ENCODE measurements around the gene IMPA2. TPM values are rescaled to one million over a fixed set of nuclear protein-coding genes. Genes with fewer than 3 reads are reported as not detected.
"Not testable (repeated sequence)": the region's sequence is repeated elsewhere in the genome, so short reads cannot be mapped to it uniquely, and the experiment has no call there.

Gene IMPA2
- total RNA-seq, 1 experiment from 2014 or later, result 35.8 TPM

- Histone ChIP-seq H3K4me1 (peaks cover 17% of the 10 kb centered on the region), H3K27ac (peak overlapping the region; percentile 99), H3K36me3 (no peaks in the 10 kb centered on the region), H3K4me3 (peak overlapping the region; percentile 17; the same call in 1 of the 2 replicates), H3K9me3 (replicated peaks) (0 out of 2 replicates have a peak, but pooled peaks cover 2% of the 10 kb centered on the region), H3K27me3 (no peaks in the 10 kb centered on the region)
- peak; percentile 89 to 94 for DNase-seq
Measured at GRCh38 chr18:11955239-11956029, 25.9 kb upstream of the IMPA2 start.

GRCh38 chr18:11956371-11957308 is 24.7 kb upstream of the IMPA2 start:
- H3K27me3 ChIP-seq, result no peaks in the 10 kb centered on the region
- DNase-seq, result no peak
- no peak overlapping the region for H3K27ac ChIP-seq

GRCh38 chr18:11957636-11958035 is 23.7 kb upstream of the IMPA2 start:
- Histone ChIP-seq H3K4me1 (peaks cover 12% of the 10 kb centered on the region), H3K36me3 (no peaks in the 10 kb centered on the region), H3K27me3 (no peaks in the 10 kb centered on the region), H3K9me3 (replicated peaks) (0 out of 2 replicates have a peak, but pooled peaks cover 2% of the 10 kb centered on the region), H3K27ac (no peak overlapping the region), H3K4me3 (no peak overlapping the region)
- DNase-seq, result no peak

More at GRCh38 chr18:11956371-11957308, 24.7 kb upstream of the IMPA2 start:
- Histone ChIP-seq H3K9me3 (replicated peaks) (0 out of 2 replicates have a peak, but pooled peaks cover 2% of the 10 kb centered on the region), H3K4me1 (peaks cover 16% of the 10 kb centered on the region), H3K4me3 (no peak overlapping the region), H3K36me3 (no peaks in the 10 kb centered on the region)

DNA sequence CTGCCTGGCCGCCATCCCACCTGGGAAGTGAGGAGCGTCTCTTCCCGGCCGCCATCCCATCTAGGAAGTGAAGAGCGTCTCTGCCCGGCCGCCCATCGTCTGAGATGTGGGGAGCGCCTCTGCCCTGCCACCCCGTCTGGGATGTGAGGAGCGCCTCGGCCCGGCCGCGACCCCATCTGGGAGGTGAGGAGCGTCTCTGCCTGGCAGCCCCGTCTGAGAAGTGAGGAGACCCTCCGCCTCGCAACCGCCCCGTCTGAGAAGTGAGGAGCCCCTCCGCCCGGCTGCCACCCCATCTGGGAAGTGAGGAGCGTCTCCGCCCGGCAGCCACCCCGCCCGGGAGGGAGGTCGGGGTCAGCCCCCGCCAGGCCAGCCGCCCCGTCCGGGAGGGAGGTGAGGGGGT is 21.7 kb upstream of the IMPA2 start:
- H3K4me1 ChIP-seq; H3K27me3 ChIP-seq; H3K36me3 ChIP-seq; H3K9me3 ChIP-seq (replicated peaks); DNase-seq; H3K27ac ChIP-seq; H3K4me3 ChIP-seq: not testable (repeated sequence)

GRCh38 chr18:11960743-11961380 is 20.4 kb upstream of the IMPA2 start:
- no peak for DNase-seq
- 0 out of 2 replicates have a peak, but pooled peaks cover 2% of the 10 kb centered on the region for H3K9me3 ChIP-seq (replicated peaks)
- H3K27me3 ChIP-seq, result no peaks in the 10 kb centered on the region
- no peak overlapping the region for H3K27ac ChIP-seq
- H3K4me3 ChIP-seq, result no peak overlapping the region
- no peaks in the 10 kb centered on the region for H3K36me3 ChIP-seq
- H3K4me1 ChIP-seq, result 0 out of 2 replicates have a peak, but pooled peaks cover 2% of the 10 kb centered on the region

- H3K27me3 ChIP-seq, result no peaks in the 10 kb centered on the region
- H3K9me3 ChIP-seq (replicated peaks), result no peaks in the 10 kb centered on the region
- peak in 1 of 2 experiments; percentile 29 for DNase-seq
- H3K27ac ChIP-seq, result no peak overlapping the region
- no peaks in the 10 kb centered on the region for H3K4me1 ChIP-seq
- H3K36me3 ChIP-seq, result no peaks in the 10 kb centered on the region
- no peak overlapping the region for H3K4me3 ChIP-seq
Measured at GRCh38 chr18:11962597-11962996, 18.7 kb upstream of the IMPA2 start.

GRCh38 chr18:11963991-11964484 is 17.3 kb upstream of the IMPA2 start:
- no peaks in the 10 kb centered on the region for H3K27me3 ChIP-seq
- DNase-seq, result no peak

GRCh38 chr18:11969904-11970835 is 11.1 kb upstream of the IMPA2 start:
- Histone ChIP-seq H3K4me1 (no peaks in the 10 kb centered on the region), H3K27me3 (no peaks in the 10 kb centered on the region), H3K9me3 (replicated peaks) (no peaks in the 10 kb centered on the region), H3K27ac (no peak overlapping the region), H3K36me3 (no peaks in the 10 kb centered on the region), H3K4me3 (no peak overlapping the region)
- no peak for DNase-seq

More at GRCh38 chr18:11963991-11964484, 17.3 kb upstream of the IMPA2 start:
- H3K36me3 ChIP-seq, result no peaks in the 10 kb centered on the region
- no peaks in the 10 kb centered on the region for H3K4me1 ChIP-seq
- H3K27ac ChIP-seq, result no peak overlapping the region
- H3K9me3 ChIP-seq (replicated peaks), result no peaks in the 10 kb centered on the region
- H3K4me3 ChIP-seq, result no peak overlapping the region

GRCh38 chr18:11970836-11971226 is 10.5 kb upstream of the IMPA2 start:
- H3K27me3 ChIP-seq; H3K36me3 ChIP-seq; DNase-seq; H3K9me3 ChIP-seq (replicated peaks); H3K4me3 ChIP-seq; H3K27ac ChIP-seq; H3K4me1 ChIP-seq: not testable (repeated sequence)

DNA sequence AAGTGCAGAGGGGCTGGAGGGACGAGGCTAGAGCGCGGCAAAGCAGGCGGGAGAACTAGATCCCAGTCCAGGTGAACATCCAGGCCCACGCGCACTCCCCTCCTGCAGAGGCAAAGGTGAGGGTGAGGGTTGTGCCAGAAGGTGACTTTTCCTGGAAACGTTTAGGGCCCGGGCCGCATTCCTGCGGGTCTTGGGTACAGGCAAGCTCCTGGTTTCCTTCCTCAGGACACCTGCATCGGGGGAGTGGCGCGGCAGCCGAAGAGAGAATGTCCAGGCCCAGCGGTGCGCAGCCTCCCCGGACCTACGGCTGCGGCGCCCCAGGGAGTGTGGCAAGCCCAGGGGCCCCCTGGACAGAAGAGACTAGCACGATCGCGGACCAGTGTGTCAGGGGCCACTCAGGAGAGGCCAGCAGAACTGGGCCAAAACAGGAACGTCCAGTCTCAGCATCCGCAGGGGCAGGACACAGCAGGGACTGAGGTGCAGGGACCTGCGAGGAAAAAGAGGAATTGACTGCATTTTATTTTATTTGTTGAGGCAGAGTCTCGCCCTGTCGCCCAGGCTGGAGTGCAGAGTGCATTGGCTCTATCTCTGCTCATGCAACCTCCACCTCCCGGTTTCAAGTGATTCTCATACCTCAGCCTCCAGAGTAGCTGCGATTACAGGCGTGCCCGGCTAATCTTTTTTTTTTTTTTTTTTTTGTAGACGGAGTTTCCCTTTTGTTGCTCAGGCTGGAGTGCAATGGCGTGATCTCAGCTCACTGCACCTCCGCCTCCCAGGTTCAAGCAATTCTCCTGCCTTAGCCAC is 8.7 kb upstream of the IMPA2 start:
- H3K4me3 ChIP-seq, result no peak overlapping the region
- DNase-seq, result no peak
- H3K4me1 ChIP-seq, result no peaks in the 10 kb centered on the region
- H3K9me3 ChIP-seq (replicated peaks), result no peaks in the 10 kb centered on the region
- no peaks in the 10 kb centered on the region for H3K27me3 ChIP-seq
- no peaks in the 10 kb centered on the region for H3K36me3 ChIP-seq
- no peak overlapping the region for H3K27ac ChIP-seq

DNA sequence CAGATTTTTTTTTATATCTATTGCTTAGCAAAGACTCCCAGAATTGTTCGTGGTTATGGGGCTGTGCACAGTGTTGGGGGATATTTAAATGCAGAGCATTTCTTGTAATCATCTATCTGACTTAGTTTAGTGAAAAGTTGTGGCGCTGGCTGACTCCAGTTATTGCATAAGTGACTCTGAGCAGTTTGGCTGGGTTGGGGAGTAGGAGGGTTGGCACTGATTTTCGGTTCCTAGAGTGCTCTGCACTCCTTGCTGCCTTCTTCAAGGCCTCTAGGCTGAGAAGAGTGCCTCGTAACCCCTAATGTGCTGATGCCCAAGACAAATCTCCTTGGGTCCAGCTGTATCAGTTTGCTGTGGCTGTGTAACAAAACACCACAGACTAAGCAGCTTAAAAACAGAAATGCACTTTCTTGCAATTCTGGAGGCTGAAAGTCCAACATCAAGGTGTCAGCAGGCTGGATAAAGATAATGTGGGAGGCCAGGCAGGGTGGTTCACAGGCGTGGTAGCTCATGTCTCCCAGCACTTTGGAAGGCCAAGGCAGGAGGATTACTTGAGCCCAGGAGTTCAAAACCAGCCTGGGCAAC is 6.5 kb upstream of the IMPA2 start:
- Histone ChIP-seq H3K4me3 (no peak overlapping the region), H3K27me3 (no peaks in the 10 kb centered on the region), H3K36me3 (no peaks in the 10 kb centered on the region), H3K4me1 (no peaks in the 10 kb centered on the region), H3K9me3 (replicated peaks) (no peaks in the 10 kb centered on the region), H3K27ac (no peak overlapping the region)
- DNase-seq, result no peak

GRCh38 chr18:11975723-11976122 is 5.6 kb upstream of the IMPA2 start:
- no peak for DNase-seq
- Histone ChIP-seq H3K27me3 (no peaks in the 10 kb centered on the region), H3K36me3 (no peaks in the 10 kb centered on the region), H3K4me1 (no peaks in the 10 kb centered on the region), H3K4me3 (no peak overlapping the region), H3K9me3 (replicated peaks) (no peaks in the 10 kb centered on the region), H3K27ac (no peak overlapping the region)

Measured in SJCRH30 (cell line).